ACHN (cell line): ENCODE results near the gene CHAF1A.
A peak's percentile ranks its signal among the peaks of the same experiment; 100 is the strongest.

Experiments
- DNase-seq: peaks from one replicate; pipeline ENCODE4 v3.0.0-alpha.2; 2015
- in situ Hi-C: cut with HindIII; loops from 2 replicates; pipeline ENCODE4 v1.10.0; 2017; ENCODE audit warnings: low sequenced_read_pairs, low pct_ligation_motif_present, low pct_unique_long_range_greater_than_20kb

The CHAF1A gene

GRCh38 chr19:4365341-4365740 is 37.1 kb upstream of the CHAF1A start:
- in situ Hi-C loops, result no loop called here
- DNase-seq, result no peak

GRCh38 chr19:4365791-4366665 is 36.4 kb upstream of the CHAF1A start:
- in situ Hi-C loops, result no loop called here
- no peak for DNase-seq

GRCh38 chr19:4366666-4367335 is 35.6 kb upstream of the CHAF1A start:
- in situ Hi-C loops, result no loop called here
- no peak for DNase-seq

GRCh38 chr19:4367336-4367723 is 35.1 kb upstream of the CHAF1A start:
- in situ Hi-C loops, result no loop called here
- DNase-seq, result no peak

- in situ Hi-C loops, result no loop called here
- DNase-seq, result no peak
These were observed 34.7 kb upstream of the CHAF1A start for GRCh38 chr19:4367781-4368127.

GRCh38 chr19:4368128-4368820 is 34.2 kb upstream of the CHAF1A start:
- no peak for DNase-seq
- in situ Hi-C loops, result no loop called here

DNA sequence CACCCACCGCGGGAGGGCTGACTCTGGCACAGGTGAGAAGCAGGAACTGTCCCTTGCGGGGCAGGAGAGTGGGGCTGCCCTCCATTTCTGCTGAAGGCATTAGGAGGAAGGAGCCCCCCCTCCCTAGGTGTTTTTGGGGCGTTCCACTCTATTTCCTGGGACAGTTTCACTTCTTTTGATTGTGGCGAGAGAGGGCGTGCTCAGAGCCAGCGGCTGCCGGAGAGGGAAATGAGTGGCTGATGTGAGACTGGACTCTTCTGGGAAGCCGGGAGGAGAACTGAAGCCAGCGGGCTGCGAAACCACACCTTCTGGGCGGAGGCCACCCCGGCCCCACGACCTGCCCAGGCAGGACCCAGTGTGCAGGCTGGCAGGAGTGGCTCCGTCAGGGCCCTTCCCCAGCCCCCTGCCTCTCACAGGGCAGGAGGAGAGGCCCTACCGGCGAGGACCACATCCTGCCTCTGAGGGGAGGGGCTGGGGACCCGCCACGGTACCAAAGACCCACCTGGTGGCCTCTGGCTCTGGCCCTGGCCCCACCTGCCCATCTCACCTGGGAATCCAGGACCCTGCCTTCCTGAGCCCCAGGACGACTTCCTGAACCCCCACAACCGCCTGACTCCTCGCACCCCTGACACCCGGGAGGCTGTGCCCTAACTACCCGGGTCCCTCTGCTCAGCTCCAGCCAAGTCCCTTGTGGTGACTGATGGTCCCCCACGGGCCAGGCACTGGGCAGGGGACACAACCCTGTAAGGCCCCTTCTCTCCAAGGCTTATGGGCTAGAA is 33.1 kb upstream of the CHAF1A start:
- peak; percentile 75 for DNase-seq
- in situ Hi-C loops, result no loop called here

DNA sequence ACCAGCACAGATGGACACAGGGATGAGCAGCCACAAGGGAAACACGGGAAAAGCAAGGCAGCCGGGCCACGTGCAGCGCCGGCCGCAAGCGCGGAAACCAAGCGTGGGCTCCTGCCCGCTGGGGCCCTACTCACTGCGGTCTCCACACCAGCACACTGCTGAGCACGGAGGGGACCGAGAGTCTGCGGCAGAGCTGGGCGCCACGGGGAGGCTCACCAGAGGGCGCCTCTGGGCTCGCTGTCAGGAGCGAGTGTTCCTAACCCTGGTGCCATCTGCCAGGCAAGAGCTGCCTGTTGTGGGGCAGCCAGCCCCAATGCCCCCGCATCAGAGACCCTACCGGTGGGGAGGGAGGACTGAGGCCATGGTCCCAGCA is 32.6 kb upstream of the CHAF1A start:
- in situ Hi-C loops, result no loop called here
- no peak for DNase-seq

- in situ Hi-C loops, result no loop called here
- no peak for DNase-seq
These were observed 31.9 kb upstream of the CHAF1A start for GRCh38 chr19:4370418-4371041.

DNA sequence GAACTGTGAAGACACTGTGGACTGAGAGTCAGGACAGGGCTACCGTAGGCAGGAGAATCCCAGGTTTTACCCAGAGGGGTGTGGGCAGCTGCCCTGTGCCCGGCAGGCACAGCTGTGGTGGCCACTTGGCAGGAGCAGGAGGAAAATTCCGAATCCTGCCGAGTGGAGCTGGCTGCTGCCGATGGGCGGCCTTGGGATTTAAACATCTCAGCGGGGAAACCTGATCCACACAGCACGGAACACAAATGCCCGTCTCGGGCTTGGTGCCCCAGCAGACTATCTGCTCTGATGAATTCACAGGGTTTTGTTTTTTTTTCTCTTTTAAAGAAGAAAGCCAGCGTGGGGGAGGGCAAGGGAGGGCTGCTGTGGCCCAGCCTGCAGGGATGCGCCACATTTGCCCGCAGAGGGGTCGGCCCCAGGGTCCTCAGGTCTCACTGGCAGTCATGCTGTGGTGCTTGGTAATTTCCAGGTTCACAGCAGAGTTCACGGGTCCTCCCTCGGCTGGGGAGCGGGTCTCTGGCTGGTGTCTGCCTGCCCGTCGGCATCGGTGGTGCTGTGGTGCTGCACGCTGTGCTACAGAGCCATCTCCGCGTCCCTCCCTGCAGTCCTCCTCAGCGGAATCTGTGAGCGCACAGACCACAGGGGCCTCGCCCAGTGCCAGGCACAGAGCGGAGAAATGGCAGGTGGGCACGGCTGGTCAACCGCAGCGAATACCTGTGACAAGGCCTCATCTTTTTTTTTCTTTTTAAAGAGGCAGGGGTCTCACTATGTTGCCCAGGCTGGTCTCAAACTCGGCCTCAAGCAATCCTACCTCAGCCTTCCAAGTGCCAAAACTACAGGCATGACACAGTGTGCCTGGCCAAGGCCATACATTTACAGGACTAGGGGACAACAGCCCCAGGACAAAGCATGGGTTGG is 30.9 kb upstream of the CHAF1A start:
- no peak for DNase-seq
- in situ Hi-C loops, result no loop called here

GRCh38 chr19:4372165-4373012 is 30.1 kb upstream of the CHAF1A start:
- in situ Hi-C loops, result no loop called here

GRCh38 chr19:4373013-4373367 is 29.4 kb upstream of the CHAF1A start:
- in situ Hi-C loops, result no loop called here
- DNase-seq, result no peak

More at GRCh38 chr19:4372165-4373012, 30.1 kb upstream of the CHAF1A start:
- DNase-seq, result no peak

GRCh38 chr19:4373601-4374497 is 28.6 kb upstream of the CHAF1A start:
- in situ Hi-C loops, result no loop called here
- DNase-seq, result no peak

- peak; percentile 84 for DNase-seq
- in situ Hi-C loops, result no loop called here
These were observed 27.8 kb upstream of the CHAF1A start for GRCh38 chr19:4374498-4375163.
